Panc1 (cell line): ENCODE results near the gene C16orf46. TPM values are rescaled to one million over a fixed set of nuclear protein-coding genes. Genes with fewer than 3 reads are reported as not detected.

Experiments
- ATAC-seq: fragments of 200-7000 bp; cut with Tn5 transposase; 2 replicates; pipeline ENCODE4 v1.9.1; 2020; ENCODE audit warnings: mild to moderate bottlenecking, moderate library complexity
- BruUV-seq: library from RNA; stranded (reverse); fragments of 400-500 nt; replicated peaks from 2 replicates; lab custom pipeline; 2021; lab: Mats Ljungman, UMichigan
- CTCF ChIA-PET: fragments of 300-600 bp; sonication (Branson Sonifier 250); formaldehyde crosslinking; loops from one replicate; lab custom pipeline; 2022; ENCODE audit warnings: antibody characterized with exemption; lab: Charles Lee
- POLR2A ChIA-PET: fragments of 300-600 bp; sonication (Branson Sonifier 250); formaldehyde crosslinking; loops from one replicate; lab custom pipeline; 2022; ENCODE audit warnings: antibody characterized with exemption; lab: Charles Lee
- DNase-seq: peaks from one replicate; pipeline ENCODE4 v3.0.0-alpha.2; 2010; ENCODE audit warnings: low read depth, low spot score
- H3K27ac ChIP-seq: 2 replicates; pipeline ENCODE4 v1.5.1; 2011; ENCODE audit warnings: mild to moderate bottlenecking, low read length, inconsistent platforms
- H3K27me3 ChIP-seq: fragments of 200-500 bp; sonication (Bioruptor generic); 2 replicates; pipeline ENCODE4 v1.6.0; 2014; ENCODE audit warnings: low read length, inconsistent platforms; ENCODE audit not compliant: control insufficient read depth, insufficient read depth
- H3K36me3 ChIP-seq: fragments of 200-500 bp; sonication (Bioruptor generic); 2 replicates; pipeline ENCODE4 v1.5.1; 2014; ENCODE audit warnings: inconsistent platforms, mild to moderate bottlenecking, low read length, moderate library complexity; ENCODE audit not compliant: control insufficient read depth, insufficient read depth
- H3K4me1 ChIP-seq: 2 replicates; pipeline ENCODE4 v1.5.1; 2011; ENCODE audit warnings: inconsistent platforms, mild to moderate bottlenecking, low read length, moderate library complexity; ENCODE audit not compliant: control insufficient read depth, insufficient read depth
- H3K4me3 ChIP-seq, 2 experiments: 2 replicates each; pipeline ENCODE4 v1.5.1; 2011 to 2012; ENCODE audit warnings: low read depth in 2 of 2, low read length in 2 of 2, mild to moderate bottlenecking in 2 of 2, inconsistent platforms in 1 of 2, moderate library complexity in 1 of 2
- H3K9me3 ChIP-seq: fragments of 200-500 bp; sonication (Bioruptor generic); 2 replicates; pipeline ENCODE4 v1.5.1; 2014; ENCODE audit warnings: low read depth, mild to moderate bottlenecking, inconsistent platforms, low read length, moderate library complexity; ENCODE audit not compliant: control insufficient read depth, insufficient read depth
- CTCF ChIP-seq: fragments of 450-650 bp; IDR thresholded peaks from 2 replicates; pipeline ENCODE4 v1.5.1; 2017; ENCODE audit warnings: mild to moderate bottlenecking
- POLR2AphosphoS5 ChIP-seq: IDR thresholded peaks from 2 replicates; pipeline ENCODE4 v1.6.1; 2012; ENCODE audit warnings: mild to moderate bottlenecking, low read depth, low read length, moderate library complexity
- REST ChIP-seq, 2 experiments: IDR thresholded peaks; 2 replicates each; pipeline ENCODE4 v1.6.1; 2011 to 2012; ENCODE audit warnings: low read depth in 2 of 2, control low read depth in 1 of 2, low read length in 1 of 2, mild to moderate bottlenecking in 1 of 2, moderate library complexity in 1 of 2; ENCODE audit not compliant: insufficient read depth in 1 of 2
- SIN3A ChIP-seq: IDR thresholded peaks from 2 replicates; pipeline ENCODE4 v1.6.1; 2012; ENCODE audit warnings: low read depth, mild to moderate bottlenecking, low read length, moderate library complexity, borderline replicate concordance; ENCODE audit not compliant: insufficient read depth
- TCF7L2 ChIP-seq: IDR thresholded peaks from 2 replicates; pipeline ENCODE4 v1.6.1; 2011; ENCODE audit warnings: mild to moderate bottlenecking, low read depth, low read length, inconsistent platforms
- in situ Hi-C: cut with HindIII; loops from 2 replicates; pipeline ENCODE4 v1.10.0; 2016; ENCODE audit warnings: low sequenced_read_pairs, low pct_unique_long_range_greater_than_20kb
- intact Hi-C: fragments of 100-400 bp; cut with micrococcal nuclease; formaldehyde crosslinking; loops from one replicate; pipeline ENCODE4 v1.10.0; 2022; ENCODE audit not compliant: unreplicated experiment
- total RNA-seq: library from RNA; stranded (reverse); gene quantifications from one replicate; pipeline ENCODE4 v1.2.1, GENCODE V29; 2021; ENCODE audit not compliant: unreplicated experiment

The C16orf46 gene
- total RNA-seq, 1 experiment from 2014 or later = 1.2 TPM

GRCh38 chr16:81095953-81096714 lies 19.1 kb upstream of the C16orf46 start, which contains the start of gene GCSH:
Gene GCSH (minus strand): TSS chr16:81096395. CDS start chr16:81096278, 117 bp downstream.
- Histone ChIP-seq H3K4me1 (peaks cover 4% of the 10 kb centered on the region; the same call in 1 of the 2 replicates), H3K4me3 (peak within 1 kb of the TSS; percentile 76 to 79), H3K27ac (peak within 1 kb of the TSS; percentile 82), H3K36me3 (peaks cover 3% of the 10 kb centered on the region; the same call in 1 of the 2 replicates), H3K27me3 (no peaks in the 10 kb centered on the region), H3K9me3 (no peaks in the 10 kb centered on the region)
- ChIA-PET POLR2A (no interaction called here), CTCF (no interaction called here)
- TF ChIP-seq SIN3A (no peak), REST (IDR thresholded peaks at IDR 0.05; ENCODE audit: insufficient read depth in 1 of 2, low read depth in 2 of 2, low read length in 1 of 2) (no peak), POLR2AphosphoS5 (no peak), TCF7L2 (no peak), CTCF (no peak)
- peak; percentile 99 for ATAC-seq
- peak; percentile 73 for DNase-seq
- BruUV-seq = no TSS peak
- intact Hi-C loops (no loop called here), in situ Hi-C loops (no loop called here)

- no peak for TF ChIP-seq REST (IDR thresholded peaks at IDR 0.05; ENCODE audit: insufficient read depth in 1 of 2, low read depth in 2 of 2, low read length in 1 of 2)
- no peak for TF ChIP-seq SIN3A
- no peak for TF ChIP-seq TCF7L2
- no peak for TF ChIP-seq CTCF
- no peak for TF ChIP-seq POLR2AphosphoS5
- no TSS peak for BruUV-seq
- H3K27me3 ChIP-seq = no peaks in the 10 kb centered on the region
- ATAC-seq = no peak; the same call in 1 of the 2 replicates
- H3K27ac ChIP-seq = peak overlapping the region; percentile 73
- H3K36me3 ChIP-seq = peaks cover 3% of the 10 kb centered on the region; the same call in 1 of the 2 replicates
- ChIA-PET CTCF (no interaction called here), POLR2A (no interaction called here)
- peaks cover 4% of the 10 kb centered on the region; the same call in 1 of the 2 replicates for H3K4me1 ChIP-seq
- no peak for DNase-seq
- H3K4me3 ChIP-seq = peak overlapping the region; percentile 76 to 79
- intact Hi-C loops (no loop called here), in situ Hi-C loops (no loop called here)
- H3K9me3 ChIP-seq = no peaks in the 10 kb centered on the region
These were observed 18.6 kb upstream of the C16orf46 start for GRCh38 chr16:81095653-81095952.
